Activated naive CD8-positive, alpha-beta T cell treated with anti-CD3 and anti-CD28 coated beads, Interleukin-2, amount 50 U/mL, for 16 hours (primary cell): Measurements from ENCODE around the gene TMPRSS11D.

ENCODE experiments used
- DNase-seq: peaks from one replicate; pipeline ENCODE4 v3.0.0-alpha.2; 2020; ENCODE audit warnings: low read depth, low spot score

TMPRSS11D gene

GRCh38 chr4:67886281-67886680 is 2.5 kb upstream of the TMPRSS11D start:
- no peak for DNase-seq

- DNase-seq = no peak
Observed at GRCh38 chr4:67885762-67886161, 2.0 kb upstream of the TMPRSS11D start.

GRCh38 chr4:67884701-67885100 is 899 bp upstream of the TMPRSS11D start:
- DNase-seq = no peak

GRCh38 chr4:67883458-67883857 is 344 bp downstream of the TMPRSS11D start:
- DNase-seq = no peak

GRCh38 chr4:67880866-67881610 is 2.8 kb downstream of the TMPRSS11D start:
- no peak for DNase-seq

- DNase-seq = no peak
Observed at GRCh38 chr4:67879486-67879885, 4.3 kb downstream of the TMPRSS11D start.

GRCh38 chr4:67877086-67877485 is 6.7 kb downstream of the TMPRSS11D start:
- DNase-seq = no peak

GRCh38 chr4:67874986-67875385 is 8.8 kb downstream of the TMPRSS11D start:
- no peak for DNase-seq

GRCh38 chr4:67873116-67873515 is 10.7 kb downstream of the TMPRSS11D start:
- DNase-seq = no peak

- no peak for DNase-seq
Observed at GRCh38 chr4:67871867-67872266, 11.9 kb downstream of the TMPRSS11D start.

GRCh38 chr4:67869580-67870190 is 14.1 kb downstream of the TMPRSS11D start:
- no peak for DNase-seq

- no peak for DNase-seq
Observed at GRCh38 chr4:67861513-67861912, 22.3 kb downstream of the TMPRSS11D start.

GRCh38 chr4:67853336-67853735 is 30.5 kb downstream of the TMPRSS11D start:
- no peak for DNase-seq

GRCh38 chr4:67820903-67821302 is 62.9 kb downstream of the TMPRSS11D start:
- DNase-seq = no peak

GRCh38 chr4:67810011-67810410 is 73.8 kb downstream of the TMPRSS11D start:
- no peak for DNase-seq

- no peak for DNase-seq
Observed at GRCh38 chr4:67809502-67809901, 74.3 kb downstream of the TMPRSS11D start.

- no peak for DNase-seq
Observed at GRCh38 chr4:67796810-67797209, 87.0 kb downstream of the TMPRSS11D start.

- DNase-seq = no peak
Observed at GRCh38 chr4:67790721-67791120, 93.1 kb downstream of the TMPRSS11D start.

- no peak for DNase-seq
Observed at GRCh38 chr4:67787311-67787710, 96.5 kb downstream of the TMPRSS11D start.

GRCh38 chr4:67785528-67785927 is 98.3 kb downstream of the TMPRSS11D start:
- DNase-seq = no peak

- no peak for DNase-seq
Observed at GRCh38 chr4:67779631-67780030, 104.2 kb downstream of the TMPRSS11D start.

- no peak for DNase-seq
Observed at GRCh38 chr4:67776746-67777145, 107.1 kb downstream of the TMPRSS11D start.
